Ishikawa (cell line): Measurements from ENCODE around the gene CEMP1.

Experiments
- CEBPB ChIP-seq: IDR thresholded peaks from 2 replicates; pipeline ENCODE4 v1.6.1; 2012
- CREB1 ChIP-seq: IDR thresholded peaks from 2 replicates; pipeline ENCODE4 v1.6.1; 2012; ENCODE audit warnings: low read depth
- EGR1 ChIP-seq: IDR thresholded peaks from 2 replicates; pipeline ENCODE4 v1.6.1; 2012
- EP300 ChIP-seq: IDR thresholded peaks from 2 replicates; pipeline ENCODE4 v1.6.1; 2012; ENCODE audit warnings: borderline replicate concordance
- FOXM1 ChIP-seq: IDR thresholded peaks from 2 replicates; pipeline ENCODE4 v1.6.1; 2012; ENCODE audit warnings: low read depth, borderline replicate concordance
- NFIC ChIP-seq: IDR thresholded peaks from 2 replicates; pipeline ENCODE4 v1.6.1; 2012
- RAD21 ChIP-seq: IDR thresholded peaks from 2 replicates; pipeline ENCODE4 v1.6.1; 2012; ENCODE audit warnings: low read depth
- TAF1 ChIP-seq: IDR thresholded peaks from 2 replicates; pipeline ENCODE4 v1.6.1; 2012; ENCODE audit warnings: low read depth, mild to moderate bottlenecking
- TCF12 ChIP-seq: IDR thresholded peaks from 2 replicates; pipeline ENCODE4 v1.6.1; 2012; ENCODE audit warnings: low read depth
- TEAD4 ChIP-seq: IDR thresholded peaks from 2 replicates; pipeline ENCODE4 v1.6.1; 2012
- YY1 ChIP-seq: IDR thresholded peaks from 2 replicates; pipeline ENCODE4 v1.6.1; 2012; ENCODE audit warnings: low read depth
- ZBTB7A ChIP-seq: IDR thresholded peaks from 2 replicates; pipeline ENCODE4 v1.6.1; 2012; ENCODE audit warnings: low read depth
- TF ChIP-seq, protein P1 (sequence below): IDR thresholded peaks from 2 replicates; pipeline ENCODE4 v1.6.1; 2012
- TF ChIP-seq, protein P2 (sequence below): IDR thresholded peaks from 2 replicates; pipeline ENCODE4 v1.6.1; 2012
- TF ChIP-seq, protein P3 (sequence below): IDR thresholded peaks from 2 replicates; pipeline ENCODE4 v1.6.1; 2012; ENCODE audit warnings: low read depth, mild to moderate bottlenecking

The CEMP1 gene

DNA sequence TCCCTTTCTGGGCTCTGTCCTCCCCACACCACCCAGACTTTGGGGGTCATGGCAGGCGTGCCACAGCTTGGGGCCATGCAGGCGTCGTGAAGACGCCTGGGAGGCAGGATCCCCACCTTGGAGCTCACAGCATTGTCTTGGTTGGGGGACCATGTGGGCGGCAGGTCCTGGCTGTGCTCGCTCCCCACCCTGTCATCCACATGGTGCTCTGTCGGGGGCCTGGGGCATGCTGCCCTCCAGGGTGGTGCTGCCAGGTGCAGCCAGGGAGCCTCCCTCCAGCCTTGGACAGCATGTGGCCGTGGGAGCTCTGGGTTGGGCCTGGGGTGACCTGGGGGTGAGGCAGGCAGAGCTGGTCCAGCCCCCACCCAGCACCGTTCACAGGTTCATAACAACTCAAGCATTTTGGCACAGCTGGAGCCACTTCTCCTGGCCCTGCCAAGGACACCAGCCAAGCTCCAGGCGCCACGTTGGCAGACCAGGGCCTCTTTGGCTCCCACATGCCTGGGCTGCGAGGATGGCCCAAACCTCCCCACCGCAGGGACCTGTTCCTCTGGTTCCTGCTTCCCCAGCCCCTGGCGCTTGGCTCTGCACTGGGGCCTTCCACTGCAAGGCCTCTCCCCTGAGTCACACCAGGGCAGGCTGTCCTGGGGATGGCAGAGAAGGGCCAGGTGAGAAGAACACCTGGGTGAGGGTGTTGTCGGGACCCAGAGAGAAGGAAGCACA is 32.5 kb downstream of the CEMP1 start:
- no peak for TF ChIP-seq CREB1
- TF ChIP-seq ZBTB7A = no peak
- no peak for TF ChIP-seq TAF1
- TF ChIP-seq, protein P1, sequence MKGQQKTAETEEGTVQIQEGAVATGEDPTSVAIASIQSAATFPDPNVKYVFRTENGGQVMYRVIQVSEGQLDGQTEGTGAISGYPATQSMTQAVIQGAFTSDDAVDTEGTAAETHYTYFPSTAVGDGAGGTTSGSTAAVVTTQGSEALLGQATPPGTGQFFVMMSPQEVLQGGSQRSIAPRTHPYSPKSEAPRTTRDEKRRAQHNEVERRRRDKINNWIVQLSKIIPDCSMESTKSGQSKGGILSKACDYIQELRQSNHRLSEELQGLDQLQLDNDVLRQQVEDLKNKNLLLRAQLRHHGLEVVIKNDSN = no peak
- no peak for TF ChIP-seq EP300
- TF ChIP-seq NFIC = no peak
- TF ChIP-seq, protein P2, sequence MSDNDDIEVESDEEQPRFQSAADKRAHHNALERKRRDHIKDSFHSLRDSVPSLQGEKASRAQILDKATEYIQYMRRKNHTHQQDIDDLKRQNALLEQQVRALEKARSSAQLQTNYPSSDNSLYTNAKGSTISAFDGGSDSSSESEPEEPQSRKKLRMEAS = no peak
- no peak for TF ChIP-seq FOXM1

DNA sequence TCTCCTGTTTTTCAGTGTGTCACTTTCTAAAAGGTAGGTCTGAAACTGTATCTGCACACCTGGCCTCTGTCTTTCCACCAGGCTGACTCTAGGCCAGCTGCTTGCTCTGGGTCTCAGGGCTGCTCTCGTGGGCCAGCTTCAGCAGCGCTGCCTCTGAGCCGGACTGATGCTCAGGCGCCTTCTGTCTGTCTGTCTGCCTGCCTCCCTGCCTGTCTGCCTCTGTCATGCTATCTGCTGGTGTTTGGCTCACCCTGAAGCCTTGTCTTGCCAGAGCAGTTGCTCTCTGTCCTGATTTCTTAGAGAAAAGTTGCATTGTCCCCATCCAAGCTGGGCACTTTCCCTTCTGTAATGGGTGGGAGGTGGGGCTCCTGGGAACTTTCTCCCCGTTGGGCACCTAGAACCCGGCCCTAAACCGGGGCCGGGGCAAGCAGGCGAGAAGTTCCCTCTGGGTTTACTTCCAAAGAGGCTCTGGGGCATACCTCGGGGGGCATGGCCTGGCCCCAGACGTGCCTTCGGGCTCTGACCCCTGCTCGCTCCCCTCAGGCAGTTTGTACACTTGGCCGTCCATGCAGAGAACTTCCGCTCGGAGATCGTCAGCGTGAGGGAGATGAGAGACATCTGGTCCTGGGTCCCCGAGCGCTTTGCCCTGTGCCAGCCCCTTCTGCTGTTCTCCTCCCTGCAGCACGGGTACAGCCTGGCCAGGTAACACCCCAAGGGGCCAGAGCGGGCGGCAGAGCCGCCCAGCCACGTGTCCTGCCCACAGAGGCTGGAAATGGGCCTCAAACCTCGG is 33.3 kb downstream of the CEMP1 start:
- no peak for TF ChIP-seq FOXM1

DNA sequence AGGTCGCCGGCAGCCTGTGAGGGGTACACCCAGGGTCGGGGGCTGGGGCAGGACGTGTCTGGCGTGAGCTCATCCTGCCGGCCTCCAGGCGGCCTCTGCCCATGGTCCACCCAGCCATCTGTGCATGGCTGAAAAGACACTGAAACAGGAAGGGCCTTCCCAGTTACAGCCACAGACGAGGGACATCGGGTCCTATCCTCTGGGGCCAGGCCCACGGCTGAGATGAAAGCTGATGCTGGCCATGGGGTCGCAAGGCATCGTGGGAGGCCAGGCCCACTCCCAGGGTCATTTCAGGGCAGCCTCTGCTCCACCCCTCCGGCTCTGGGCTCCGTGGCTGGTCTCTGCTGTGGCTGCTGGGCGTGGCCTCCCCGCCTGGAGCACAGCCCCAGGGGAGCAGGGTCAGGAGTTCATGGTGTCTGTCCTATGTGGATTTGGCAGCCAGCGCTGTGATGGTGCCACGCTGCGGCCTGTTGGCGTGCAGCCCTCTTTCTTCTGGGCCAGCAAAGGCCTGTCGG is 34.0 kb downstream of the CEMP1 start:
- TF ChIP-seq, protein P3, sequence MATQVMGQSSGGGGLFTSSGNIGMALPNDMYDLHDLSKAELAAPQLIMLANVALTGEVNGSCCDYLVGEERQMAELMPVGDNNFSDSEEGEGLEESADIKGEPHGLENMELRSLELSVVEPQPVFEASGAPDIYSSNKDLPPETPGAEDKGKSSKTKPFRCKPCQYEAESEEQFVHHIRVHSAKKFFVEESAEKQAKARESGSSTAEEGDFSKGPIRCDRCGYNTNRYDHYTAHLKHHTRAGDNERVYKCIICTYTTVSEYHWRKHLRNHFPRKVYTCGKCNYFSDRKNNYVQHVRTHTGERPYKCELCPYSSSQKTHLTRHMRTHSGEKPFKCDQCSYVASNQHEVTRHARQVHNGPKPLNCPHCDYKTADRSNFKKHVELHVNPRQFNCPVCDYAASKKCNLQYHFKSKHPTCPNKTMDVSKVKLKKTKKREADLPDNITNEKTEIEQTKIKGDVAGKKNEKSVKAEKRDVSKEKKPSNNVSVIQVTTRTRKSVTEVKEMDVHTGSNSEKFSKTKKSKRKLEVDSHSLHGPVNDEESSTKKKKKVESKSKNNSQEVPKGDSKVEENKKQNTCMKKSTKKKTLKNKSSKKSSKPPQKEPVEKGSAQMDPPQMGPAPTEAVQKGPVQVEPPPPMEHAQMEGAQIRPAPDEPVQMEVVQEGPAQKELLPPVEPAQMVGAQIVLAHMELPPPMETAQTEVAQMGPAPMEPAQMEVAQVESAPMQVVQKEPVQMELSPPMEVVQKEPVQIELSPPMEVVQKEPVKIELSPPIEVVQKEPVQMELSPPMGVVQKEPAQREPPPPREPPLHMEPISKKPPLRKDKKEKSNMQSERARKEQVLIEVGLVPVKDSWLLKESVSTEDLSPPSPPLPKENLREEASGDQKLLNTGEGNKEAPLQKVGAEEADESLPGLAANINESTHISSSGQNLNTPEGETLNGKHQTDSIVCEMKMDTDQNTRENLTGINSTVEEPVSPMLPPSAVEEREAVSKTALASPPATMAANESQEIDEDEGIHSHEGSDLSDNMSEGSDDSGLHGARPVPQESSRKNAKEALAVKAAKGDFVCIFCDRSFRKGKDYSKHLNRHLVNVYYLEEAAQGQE = no peak
- TF ChIP-seq TEAD4 = no peak
- TF ChIP-seq CEBPB = no peak
- TF ChIP-seq, protein P2 = no peak
- TF ChIP-seq YY1 = no peak
- TF ChIP-seq, protein P1 = no peak
- no peak for TF ChIP-seq TAF1
- no peak for TF ChIP-seq ZBTB7A
- TF ChIP-seq RAD21 = peak; percentile 13; the same call in 1 of the 2 replicates
- no peak for TF ChIP-seq FOXM1
- no peak for TF ChIP-seq CREB1
- no peak for TF ChIP-seq TCF12
- TF ChIP-seq EGR1 = no peak
- TF ChIP-seq EP300 = no peak
- TF ChIP-seq NFIC = 0 out of 2 replicates have a peak, but pooled peaks have one; percentile 34

DNA sequence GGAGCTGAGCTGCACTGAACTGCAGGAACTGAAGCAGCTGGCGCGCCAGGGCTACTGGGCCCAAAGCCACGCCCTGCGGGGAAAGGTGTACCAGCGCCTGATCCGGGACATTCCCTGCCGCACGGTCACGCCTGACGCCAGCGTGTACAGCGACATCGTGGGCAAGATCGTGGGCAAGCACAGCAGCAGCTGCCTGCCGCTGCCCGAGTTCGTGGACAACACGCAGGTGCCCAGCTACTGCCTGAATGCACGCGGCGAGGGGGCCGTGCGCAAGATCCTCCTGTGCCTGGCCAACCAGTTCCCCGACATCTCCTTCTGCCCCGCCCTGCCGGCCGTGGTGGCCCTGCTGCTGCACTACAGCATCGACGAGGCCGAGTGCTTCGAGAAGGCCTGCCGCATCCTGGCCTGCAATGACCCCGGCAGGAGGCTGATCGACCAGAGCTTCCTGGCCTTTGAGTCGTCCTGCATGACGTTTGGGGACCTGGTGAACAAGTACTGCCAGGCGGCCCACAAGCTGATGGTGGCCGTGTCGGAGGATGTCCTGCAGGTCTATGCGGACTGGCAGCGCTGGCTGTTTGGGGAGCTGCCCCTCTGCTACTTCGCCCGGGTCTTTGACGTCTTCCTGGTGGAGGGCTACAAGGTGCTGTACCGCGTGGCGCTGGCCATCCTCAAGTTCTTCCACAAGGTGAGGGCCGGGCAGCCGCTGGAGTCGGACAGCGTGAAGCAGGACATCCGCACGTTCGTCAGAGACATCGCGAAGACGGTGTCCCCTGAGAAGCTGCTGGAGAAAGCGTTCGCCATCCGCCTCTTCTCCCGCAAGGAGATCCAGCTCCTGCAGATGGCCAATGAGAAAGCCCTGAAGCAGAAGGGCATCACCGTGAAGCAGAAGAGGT is 34.7 kb downstream of the CEMP1 start:
- TF ChIP-seq TCF12 = no peak
- TF ChIP-seq, protein P2 = no peak
- TF ChIP-seq RAD21 = no peak
- no peak for TF ChIP-seq EP300
- TF ChIP-seq TEAD4 = no peak
- no peak for TF ChIP-seq CREB1
- no peak for TF ChIP-seq NFIC
- TF ChIP-seq, protein P1 = no peak
- no peak for TF ChIP-seq EGR1
- TF ChIP-seq CEBPB = no peak
- TF ChIP-seq, protein P3 = no peak
- TF ChIP-seq TAF1 = no peak
- no peak for TF ChIP-seq FOXM1
- TF ChIP-seq YY1 = no peak
- no peak for TF ChIP-seq ZBTB7A
